ENCODE measurements around the gene UBL5. TPM values are rescaled to one million over a fixed set of nuclear protein-coding genes. Genes with fewer than 3 reads are reported as not detected.

The UBL5 gene
- polyA plus RNA-seq, 1 of the 3 experiments (the other 2 are of a cell fraction), result 2,602 TPM

GRCh38 chr19:9836021-9836420 lies 8.3 kb downstream of the UBL5 start (continued):
- TF ChIP-seq, protein P1, sequence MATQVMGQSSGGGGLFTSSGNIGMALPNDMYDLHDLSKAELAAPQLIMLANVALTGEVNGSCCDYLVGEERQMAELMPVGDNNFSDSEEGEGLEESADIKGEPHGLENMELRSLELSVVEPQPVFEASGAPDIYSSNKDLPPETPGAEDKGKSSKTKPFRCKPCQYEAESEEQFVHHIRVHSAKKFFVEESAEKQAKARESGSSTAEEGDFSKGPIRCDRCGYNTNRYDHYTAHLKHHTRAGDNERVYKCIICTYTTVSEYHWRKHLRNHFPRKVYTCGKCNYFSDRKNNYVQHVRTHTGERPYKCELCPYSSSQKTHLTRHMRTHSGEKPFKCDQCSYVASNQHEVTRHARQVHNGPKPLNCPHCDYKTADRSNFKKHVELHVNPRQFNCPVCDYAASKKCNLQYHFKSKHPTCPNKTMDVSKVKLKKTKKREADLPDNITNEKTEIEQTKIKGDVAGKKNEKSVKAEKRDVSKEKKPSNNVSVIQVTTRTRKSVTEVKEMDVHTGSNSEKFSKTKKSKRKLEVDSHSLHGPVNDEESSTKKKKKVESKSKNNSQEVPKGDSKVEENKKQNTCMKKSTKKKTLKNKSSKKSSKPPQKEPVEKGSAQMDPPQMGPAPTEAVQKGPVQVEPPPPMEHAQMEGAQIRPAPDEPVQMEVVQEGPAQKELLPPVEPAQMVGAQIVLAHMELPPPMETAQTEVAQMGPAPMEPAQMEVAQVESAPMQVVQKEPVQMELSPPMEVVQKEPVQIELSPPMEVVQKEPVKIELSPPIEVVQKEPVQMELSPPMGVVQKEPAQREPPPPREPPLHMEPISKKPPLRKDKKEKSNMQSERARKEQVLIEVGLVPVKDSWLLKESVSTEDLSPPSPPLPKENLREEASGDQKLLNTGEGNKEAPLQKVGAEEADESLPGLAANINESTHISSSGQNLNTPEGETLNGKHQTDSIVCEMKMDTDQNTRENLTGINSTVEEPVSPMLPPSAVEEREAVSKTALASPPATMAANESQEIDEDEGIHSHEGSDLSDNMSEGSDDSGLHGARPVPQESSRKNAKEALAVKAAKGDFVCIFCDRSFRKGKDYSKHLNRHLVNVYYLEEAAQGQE (IDR thresholded peaks at IDR 0.05; ENCODE audit: low read depth, low read length), result no peak
- TF ChIP-seq GABPA (IDR thresholded peaks at IDR 0.05; ENCODE audit: low read depth) (no peak), JUND (IDR thresholded peaks at IDR 0.05) (no peak), CTCF (IDR thresholded peaks at IDR 0.05) (no peak), NRF1 (IDR thresholded peaks at IDR 0.05; ENCODE audit: low read depth, low read length) (no peak), TEAD4 (IDR thresholded peaks at IDR 0.05; ENCODE audit: borderline replicate concordance, insufficient read depth) (no peak)
- TF ChIP-seq, protein P2, sequence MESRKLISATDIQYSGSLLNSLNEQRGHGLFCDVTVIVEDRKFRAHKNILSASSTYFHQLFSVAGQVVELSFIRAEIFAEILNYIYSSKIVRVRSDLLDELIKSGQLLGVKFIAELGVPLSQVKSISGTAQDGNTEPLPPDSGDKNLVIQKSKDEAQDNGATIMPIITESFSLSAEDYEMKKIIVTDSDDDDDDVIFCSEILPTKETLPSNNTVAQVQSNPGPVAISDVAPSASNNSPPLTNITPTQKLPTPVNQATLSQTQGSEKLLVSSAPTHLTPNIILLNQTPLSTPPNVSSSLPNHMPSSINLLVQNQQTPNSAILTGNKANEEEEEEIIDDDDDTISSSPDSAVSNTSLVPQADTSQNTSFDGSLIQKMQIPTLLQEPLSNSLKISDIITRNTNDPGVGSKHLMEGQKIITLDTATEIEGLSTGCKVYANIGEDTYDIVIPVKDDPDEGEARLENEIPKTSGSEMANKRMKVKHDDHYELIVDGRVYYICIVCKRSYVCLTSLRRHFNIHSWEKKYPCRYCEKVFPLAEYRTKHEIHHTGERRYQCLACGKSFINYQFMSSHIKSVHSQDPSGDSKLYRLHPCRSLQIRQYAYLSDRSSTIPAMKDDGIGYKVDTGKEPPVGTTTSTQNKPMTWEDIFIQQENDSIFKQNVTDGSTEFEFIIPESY (IDR thresholded peaks at IDR 0.05; ENCODE audit: borderline replicate concordance, low read depth), result no peak
- TF ChIP-seq, protein P3, sequence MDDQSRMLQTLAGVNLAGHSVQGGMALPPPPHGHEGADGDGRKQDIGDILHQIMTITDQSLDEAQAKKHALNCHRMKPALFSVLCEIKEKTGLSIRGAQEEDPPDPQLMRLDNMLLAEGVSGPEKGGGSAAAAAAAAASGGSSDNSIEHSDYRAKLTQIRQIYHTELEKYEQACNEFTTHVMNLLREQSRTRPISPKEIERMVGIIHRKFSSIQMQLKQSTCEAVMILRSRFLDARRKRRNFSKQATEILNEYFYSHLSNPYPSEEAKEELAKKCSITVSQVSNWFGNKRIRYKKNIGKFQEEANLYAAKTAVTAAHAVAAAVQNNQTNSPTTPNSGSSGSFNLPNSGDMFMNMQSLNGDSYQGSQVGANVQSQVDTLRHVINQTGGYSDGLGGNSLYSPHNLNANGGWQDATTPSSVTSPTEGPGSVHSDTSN (IDR thresholded peaks at IDR 0.05), result no peak
- TF ChIP-seq, protein P4, sequence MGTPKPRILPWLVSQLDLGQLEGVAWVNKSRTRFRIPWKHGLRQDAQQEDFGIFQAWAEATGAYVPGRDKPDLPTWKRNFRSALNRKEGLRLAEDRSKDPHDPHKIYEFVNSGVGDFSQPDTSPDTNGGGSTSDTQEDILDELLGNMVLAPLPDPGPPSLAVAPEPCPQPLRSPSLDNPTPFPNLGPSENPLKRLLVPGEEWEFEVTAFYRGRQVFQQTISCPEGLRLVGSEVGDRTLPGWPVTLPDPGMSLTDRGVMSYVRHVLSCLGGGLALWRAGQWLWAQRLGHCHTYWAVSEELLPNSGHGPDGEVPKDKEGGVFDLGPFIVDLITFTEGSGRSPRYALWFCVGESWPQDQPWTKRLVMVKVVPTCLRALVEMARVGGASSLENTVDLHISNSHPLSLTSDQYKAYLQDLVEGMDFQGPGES (IDR thresholded peaks at IDR 0.05; ENCODE audit: low read depth, low read length), result no peak

GRCh38 chr19:9838324-9838723 lies 10.6 kb downstream of the UBL5 start:
- H3K4me3 ChIP-seq (ENCODE audit: low read depth in 2 of 2, low read length in 1 of 2), result no peak overlapping the region
- peaks cover 11% of the 10 kb centered on the region for H3F3A ChIP-seq (replicated peaks; ENCODE audit: insufficient read depth)
- H3K36me3 ChIP-seq (replicated peaks in 1 of 2; ENCODE audit: control insufficient read depth in 1 of 2, insufficient read depth in 2 of 2, low read length in 1 of 2), result peaks cover 28 to 31% of the 10 kb centered on the region in 2 experiments
- CTCF ChIA-PET, result interaction anchor here (1.0 to 1.8 kb wide), 3 partner anchors 9 to 189 kb away, joined by 3 to 6 read pairs (median 3); no protein-coding TSS in a partner anchor
- H3K27me3 ChIP-seq (ENCODE audit: insufficient read depth), result no peaks in the 10 kb centered on the region
- POLR2A ChIA-PET, result no interaction called here
- H3K9me2 ChIP-seq, result no peaks in the 10 kb centered on the region
- TF ChIP-seq MXI1 (IDR thresholded peaks at IDR 0.05; ENCODE audit: low read depth, low read length), result no peak
- TF ChIP-seq RFX5 (IDR thresholded peaks at IDR 0.05; ENCODE audit: low read length), result no peak
- TF ChIP-seq, protein P2 (IDR thresholded peaks at IDR 0.05; ENCODE audit: borderline replicate concordance, low read depth), result no peak
- no peak for TF ChIP-seq TAF1 (IDR thresholded peaks at IDR 0.05; ENCODE audit: borderline replicate concordance, low read depth, low read length)
- TF ChIP-seq SMC3 (IDR thresholded peaks at IDR 0.05; ENCODE audit: low read depth, low read length), result no peak
- H4K20me1 ChIP-seq (ENCODE audit: insufficient read depth), result peaks cover 3% of the 10 kb centered on the region; the same call in 1 of the 2 replicates
- no peak overlapping the region for H3K27ac ChIP-seq (ENCODE audit: low read depth in 2 of 2, low read length in 1 of 2)
- H3K4me1 ChIP-seq (ENCODE audit: control insufficient read depth in 1 of 2, insufficient read depth in 2 of 2, low read depth in 1 of 2, low read length in 1 of 2), result peaks cover 0 to 17% of the 10 kb centered on the region in 2 experiments; a peak in 1 of 4 replicates
- no peak overlapping the region for H2AFZ ChIP-seq (ENCODE audit: low read depth)
- DNase-seq, result no peak
- H3K9me3 ChIP-seq, result no peaks in the 10 kb centered on the region
- H3K4me2 ChIP-seq, result no peak overlapping the region
- H3K9ac ChIP-seq, result no peak overlapping the region
- H3K79me2 ChIP-seq (ENCODE audit: insufficient read depth), result peaks cover 38% of the 10 kb centered on the region
- WGBS (ENCODE audit: low lambda C conversion rate), result 80% methylated on average over 2 of the region's 15 CpGs
